ENCODE data around the gene KRTAP3-1. TPM values are rescaled to one million over a fixed set of nuclear protein-coding genes. Genes with fewer than 3 reads are reported as not detected.

KRTAP3-1 gene
- total RNA-seq, 1 experiment from 2014 or later: not detected

DNA sequence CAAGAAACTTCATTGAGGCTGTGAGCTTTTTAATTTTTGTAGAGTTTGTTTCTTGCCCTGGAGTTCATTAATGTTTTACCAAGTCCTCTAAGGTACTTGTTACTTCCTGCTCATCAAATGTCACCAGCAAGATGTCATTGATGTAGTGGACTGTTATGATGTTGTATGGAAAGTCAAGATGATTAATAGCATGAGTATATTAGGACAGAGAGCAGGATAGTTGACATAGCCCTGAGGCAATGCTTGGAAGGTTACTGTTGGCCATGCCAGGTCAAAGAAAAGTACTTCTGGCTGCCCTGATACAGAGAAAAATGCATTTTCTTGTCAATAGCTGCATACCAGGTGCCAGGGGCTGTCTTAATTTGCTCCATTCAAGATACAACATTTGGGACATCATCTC lies 11.4 kb upstream of the KRTAP3-1 start (continued):
- TF ChIP-seq, protein P1, sequence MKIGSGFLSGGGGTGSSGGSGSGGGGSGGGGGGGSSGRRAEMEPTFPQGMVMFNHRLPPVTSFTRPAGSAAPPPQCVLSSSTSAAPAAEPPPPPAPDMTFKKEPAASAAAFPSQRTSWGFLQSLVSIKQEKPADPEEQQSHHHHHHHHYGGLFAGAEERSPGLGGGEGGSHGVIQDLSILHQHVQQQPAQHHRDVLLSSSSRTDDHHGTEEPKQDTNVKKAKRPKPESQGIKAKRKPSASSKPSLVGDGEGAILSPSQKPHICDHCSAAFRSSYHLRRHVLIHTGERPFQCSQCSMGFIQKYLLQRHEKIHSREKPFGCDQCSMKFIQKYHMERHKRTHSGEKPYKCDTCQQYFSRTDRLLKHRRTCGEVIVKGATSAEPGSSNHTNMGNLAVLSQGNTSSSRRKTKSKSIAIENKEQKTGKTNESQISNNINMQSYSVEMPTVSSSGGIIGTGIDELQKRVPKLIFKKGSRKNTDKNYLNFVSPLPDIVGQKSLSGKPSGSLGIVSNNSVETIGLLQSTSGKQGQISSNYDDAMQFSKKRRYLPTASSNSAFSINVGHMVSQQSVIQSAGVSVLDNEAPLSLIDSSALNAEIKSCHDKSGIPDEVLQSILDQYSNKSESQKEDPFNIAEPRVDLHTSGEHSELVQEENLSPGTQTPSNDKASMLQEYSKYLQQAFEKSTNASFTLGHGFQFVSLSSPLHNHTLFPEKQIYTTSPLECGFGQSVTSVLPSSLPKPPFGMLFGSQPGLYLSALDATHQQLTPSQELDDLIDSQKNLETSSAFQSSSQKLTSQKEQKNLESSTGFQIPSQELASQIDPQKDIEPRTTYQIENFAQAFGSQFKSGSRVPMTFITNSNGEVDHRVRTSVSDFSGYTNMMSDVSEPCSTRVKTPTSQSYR (CRISPR knock-in tag; IDR thresholded peaks at IDR 0.05): no peak
- TF ChIP-seq MXD4 (CRISPR knock-in tag; IDR thresholded peaks at IDR 0.05; ENCODE audit: borderline replicate concordance): no peak
- TF ChIP-seq, protein P2, sequence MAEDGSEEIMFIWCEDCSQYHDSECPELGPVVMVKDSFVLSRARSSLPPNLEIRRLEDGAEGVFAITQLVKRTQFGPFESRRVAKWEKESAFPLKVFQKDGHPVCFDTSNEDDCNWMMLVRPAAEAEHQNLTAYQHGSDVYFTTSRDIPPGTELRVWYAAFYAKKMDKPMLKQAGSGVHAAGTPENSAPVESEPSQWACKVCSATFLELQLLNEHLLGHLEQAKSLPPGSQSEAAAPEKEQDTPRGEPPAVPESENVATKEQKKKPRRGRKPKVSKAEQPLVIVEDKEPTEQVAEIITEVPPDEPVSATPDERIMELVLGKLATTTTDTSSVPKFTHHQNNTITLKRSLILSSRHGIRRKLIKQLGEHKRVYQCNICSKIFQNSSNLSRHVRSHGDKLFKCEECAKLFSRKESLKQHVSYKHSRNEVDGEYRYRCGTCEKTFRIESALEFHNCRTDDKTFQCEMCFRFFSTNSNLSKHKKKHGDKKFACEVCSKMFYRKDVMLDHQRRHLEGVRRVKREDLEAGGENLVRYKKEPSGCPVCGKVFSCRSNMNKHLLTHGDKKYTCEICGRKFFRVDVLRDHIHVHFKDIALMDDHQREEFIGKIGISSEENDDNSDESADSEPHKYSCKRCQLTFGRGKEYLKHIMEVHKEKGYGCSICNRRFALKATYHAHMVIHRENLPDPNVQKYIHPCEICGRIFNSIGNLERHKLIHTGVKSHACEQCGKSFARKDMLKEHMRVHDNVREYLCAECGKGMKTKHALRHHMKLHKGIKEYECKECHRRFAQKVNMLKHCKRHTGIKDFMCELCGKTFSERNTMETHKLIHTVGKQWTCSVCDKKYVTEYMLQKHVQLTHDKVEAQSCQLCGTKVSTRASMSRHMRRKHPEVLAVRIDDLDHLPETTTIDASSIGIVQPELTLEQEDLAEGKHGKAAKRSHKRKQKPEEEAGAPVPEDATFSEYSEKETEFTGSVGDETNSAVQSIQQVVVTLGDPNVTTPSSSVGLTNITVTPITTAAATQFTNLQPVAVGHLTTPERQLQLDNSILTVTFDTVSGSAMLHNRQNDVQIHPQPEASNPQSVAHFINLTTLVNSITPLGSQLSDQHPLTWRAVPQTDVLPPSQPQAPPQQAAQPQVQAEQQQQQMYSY (CRISPR knock-in tag; IDR thresholded peaks at IDR 0.05): no peak
- TF ChIP-seq TEAD1 (CRISPR knock-in tag; IDR thresholded peaks at IDR 0.05): no peak
- TF ChIP-seq TCF7 (CRISPR knock-in tag; IDR thresholded peaks at IDR 0.05; ENCODE audit: low read depth): no peak
- no peak for TF ChIP-seq FOXK1 (CRISPR knock-in tag; IDR thresholded peaks at IDR 0.05)
- TF ChIP-seq ZBTB21 (CRISPR knock-in tag; IDR thresholded peaks at IDR 0.05; ENCODE audit: borderline replicate concordance): no peak
- no peak for TF ChIP-seq ZNF423 (CRISPR knock-in tag; IDR thresholded peaks at IDR 0.05)
- no peak for TF ChIP-seq NR2C2 (CRISPR knock-in tag; IDR thresholded peaks at IDR 0.05)

DNA sequence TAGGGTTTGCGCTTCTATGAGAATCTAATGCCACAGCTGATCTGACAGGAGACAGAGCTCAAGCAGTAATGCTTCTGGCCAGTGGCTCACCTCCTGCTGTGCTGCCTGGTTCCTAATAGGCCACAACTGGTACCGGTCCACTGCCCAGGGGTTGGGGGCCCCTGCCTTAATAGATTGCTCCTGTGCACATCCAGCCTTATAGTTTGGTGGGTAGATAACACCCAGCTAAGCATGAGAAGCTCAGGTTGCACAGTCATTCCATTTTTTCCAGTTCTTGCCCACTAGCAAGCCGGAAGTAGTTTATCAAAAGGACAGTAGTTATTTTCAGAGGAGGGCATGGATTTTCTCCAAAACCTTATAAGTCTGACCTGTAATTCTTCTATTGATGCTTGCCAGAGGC lies 10.5 kb upstream of the KRTAP3-1 start:
- POLR2A ChIA-PET: no interaction called here
- DNase-seq (ENCODE audit: low spot score): no peak
- Mint-ChIP-seq H3K9me3 (peaks cover 13% of the 10 kb centered on the region), H3K4me3 (no peak overlapping the region), H3K36me3 (no peaks in the 10 kb centered on the region), H3K27me3 (ENCODE audit: low read depth) (no peaks in the 10 kb centered on the region), H3K4me1 (no peaks in the 10 kb centered on the region), H3K27ac (no peak overlapping the region)
- TF ChIP-seq NFATC4 (CRISPR knock-in tag; IDR thresholded peaks at IDR 0.05) (no peak), KAT7 (CRISPR knock-in tag; IDR thresholded peaks at IDR 0.05; ENCODE audit: borderline replicate concordance) (no peak)
- TF ChIP-seq, protein P3, sequence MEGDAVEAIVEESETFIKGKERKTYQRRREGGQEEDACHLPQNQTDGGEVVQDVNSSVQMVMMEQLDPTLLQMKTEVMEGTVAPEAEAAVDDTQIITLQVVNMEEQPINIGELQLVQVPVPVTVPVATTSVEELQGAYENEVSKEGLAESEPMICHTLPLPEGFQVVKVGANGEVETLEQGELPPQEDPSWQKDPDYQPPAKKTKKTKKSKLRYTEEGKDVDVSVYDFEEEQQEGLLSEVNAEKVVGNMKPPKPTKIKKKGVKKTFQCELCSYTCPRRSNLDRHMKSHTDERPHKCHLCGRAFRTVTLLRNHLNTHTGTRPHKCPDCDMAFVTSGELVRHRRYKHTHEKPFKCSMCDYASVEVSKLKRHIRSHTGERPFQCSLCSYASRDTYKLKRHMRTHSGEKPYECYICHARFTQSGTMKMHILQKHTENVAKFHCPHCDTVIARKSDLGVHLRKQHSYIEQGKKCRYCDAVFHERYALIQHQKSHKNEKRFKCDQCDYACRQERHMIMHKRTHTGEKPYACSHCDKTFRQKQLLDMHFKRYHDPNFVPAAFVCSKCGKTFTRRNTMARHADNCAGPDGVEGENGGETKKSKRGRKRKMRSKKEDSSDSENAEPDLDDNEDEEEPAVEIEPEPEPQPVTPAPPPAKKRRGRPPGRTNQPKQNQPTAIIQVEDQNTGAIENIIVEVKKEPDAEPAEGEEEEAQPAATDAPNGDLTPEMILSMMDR (IDR thresholded peaks at IDR 0.05): no peak
- TF ChIP-seq, protein P4, sequence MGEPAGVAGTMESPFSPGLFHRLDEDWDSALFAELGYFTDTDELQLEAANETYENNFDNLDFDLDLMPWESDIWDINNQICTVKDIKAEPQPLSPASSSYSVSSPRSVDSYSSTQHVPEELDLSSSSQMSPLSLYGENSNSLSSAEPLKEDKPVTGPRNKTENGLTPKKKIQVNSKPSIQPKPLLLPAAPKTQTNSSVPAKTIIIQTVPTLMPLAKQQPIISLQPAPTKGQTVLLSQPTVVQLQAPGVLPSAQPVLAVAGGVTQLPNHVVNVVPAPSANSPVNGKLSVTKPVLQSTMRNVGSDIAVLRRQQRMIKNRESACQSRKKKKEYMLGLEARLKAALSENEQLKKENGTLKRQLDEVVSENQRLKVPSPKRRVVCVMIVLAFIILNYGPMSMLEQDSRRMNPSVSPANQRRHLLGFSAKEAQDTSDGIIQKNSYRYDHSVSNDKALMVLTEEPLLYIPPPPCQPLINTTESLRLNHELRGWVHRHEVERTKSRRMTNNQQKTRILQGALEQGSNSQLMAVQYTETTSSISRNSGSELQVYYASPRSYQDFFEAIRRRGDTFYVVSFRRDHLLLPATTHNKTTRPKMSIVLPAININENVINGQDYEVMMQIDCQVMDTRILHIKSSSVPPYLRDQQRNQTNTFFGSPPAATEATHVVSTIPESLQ (CRISPR knock-in tag; IDR thresholded peaks at IDR 0.05): no peak
- ATAC-seq: no peak
- CTCF ChIA-PET: no interaction called here

DNA sequence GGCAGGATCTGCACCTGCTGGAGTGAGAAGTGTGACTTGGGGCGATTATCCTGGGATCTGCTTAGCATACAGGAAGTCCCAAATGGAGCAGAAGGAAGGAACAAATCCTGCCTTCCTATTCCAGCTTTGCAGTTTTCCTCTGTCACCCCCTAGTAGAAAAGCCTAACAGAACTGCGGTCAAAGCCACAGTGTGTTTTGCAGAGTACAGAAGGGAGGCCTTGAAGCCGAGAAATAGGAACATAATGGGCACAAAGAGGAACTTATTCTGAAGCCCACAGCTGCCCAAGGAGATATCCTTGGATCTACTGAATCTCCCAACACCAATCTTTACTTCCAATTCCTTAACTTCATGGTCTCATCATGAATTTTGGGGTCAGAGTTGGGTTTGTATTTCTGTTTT lies 9.6 kb upstream of the KRTAP3-1 start:
- no peak overlapping the region for H3K27ac Mint-ChIP-seq
- CTCF ChIA-PET: interaction anchor here (1.0 kb wide), 1 partner anchor 644 kb away, joined by 3 read pairs; no protein-coding TSS in a partner anchor

More for the DNA sequence above, 9.6 kb upstream of the KRTAP3-1 start:
- Mint-ChIP-seq H3K9me3 (peaks cover 13% of the 10 kb centered on the region), H3K36me3 (no peaks in the 10 kb centered on the region), H3K27me3 (ENCODE audit: low read depth) (no peaks in the 10 kb centered on the region), H3K4me1 (no peaks in the 10 kb centered on the region), H3K4me3 (no peak overlapping the region)
- ATAC-seq (no peak), DNase-seq (ENCODE audit: low spot score) (no peak)
- TF ChIP-seq, protein P5, sequence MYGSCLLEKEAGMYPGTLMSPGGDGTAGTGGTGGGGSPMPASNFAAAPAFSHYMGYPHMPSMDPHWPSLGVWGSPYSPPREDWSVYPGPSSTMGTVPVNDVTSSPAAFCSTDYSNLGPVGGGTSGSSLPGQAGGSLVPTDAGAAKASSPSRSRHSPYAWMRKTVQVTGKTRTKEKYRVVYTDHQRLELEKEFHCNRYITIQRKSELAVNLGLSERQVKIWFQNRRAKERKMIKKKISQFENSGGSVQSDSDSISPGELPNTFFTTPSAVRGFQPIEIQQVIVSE (CRISPR knock-in tag; IDR thresholded peaks at IDR 0.05; ENCODE audit: borderline replicate concordance): no peak
- TF ChIP-seq NR3C1 (CRISPR knock-in tag; conservative IDR thresholded peaks at IDR 0.05; ENCODE audit: low read depth): no peak
- TF ChIP-seq ZNF121 (CRISPR knock-in tag; IDR thresholded peaks at IDR 0.05): no peak
- no peak for TF ChIP-seq FOXK1 (CRISPR knock-in tag; IDR thresholded peaks at IDR 0.05)
- no peak for TF ChIP-seq MXD4 (CRISPR knock-in tag; IDR thresholded peaks at IDR 0.05; ENCODE audit: borderline replicate concordance)
- TF ChIP-seq, protein P6, sequence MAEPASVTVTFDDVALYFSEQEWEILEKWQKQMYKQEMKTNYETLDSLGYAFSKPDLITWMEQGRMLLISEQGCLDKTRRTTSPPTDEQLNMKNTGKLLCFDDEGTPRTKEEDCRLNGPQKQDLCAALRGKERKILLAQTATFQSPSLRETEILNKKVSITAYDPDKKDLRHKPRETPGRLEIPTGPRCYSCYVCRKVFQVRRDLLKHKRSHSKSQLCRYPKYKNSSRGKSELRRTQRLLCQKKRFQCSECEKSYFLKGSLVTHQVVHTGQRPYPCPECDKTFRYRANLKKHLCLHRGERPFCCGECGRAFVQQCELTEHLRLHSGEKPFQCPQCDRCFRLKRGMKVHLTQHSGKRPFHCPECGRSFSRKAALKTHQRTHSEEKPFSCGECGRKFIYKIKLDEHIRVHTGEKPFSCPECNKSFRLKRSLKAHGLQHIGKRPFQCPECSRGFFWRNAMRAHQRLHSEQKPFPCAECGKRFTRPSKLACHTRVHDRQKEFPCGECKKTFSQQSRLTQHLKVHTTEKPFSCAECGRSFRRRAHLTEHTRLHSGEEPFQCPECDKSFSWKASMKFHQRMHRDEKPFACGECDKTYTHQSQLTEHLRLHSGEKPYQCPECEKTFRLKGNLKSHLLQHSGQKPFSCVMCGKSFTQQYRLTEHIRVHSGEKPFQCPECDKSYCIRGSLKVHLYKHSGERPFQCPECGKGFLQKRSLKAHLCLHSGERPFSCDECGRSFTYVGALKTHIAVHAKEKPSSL (CRISPR knock-in tag; conservative IDR thresholded peaks at IDR 0.05): no peak
- POLR2A ChIA-PET: no interaction called here

Data from WTC11 (cell line).